B cell (primary cell): ENCODE measurements around the gene SLC16A12.

Source experiments
- CTCF ChIP-seq: fragments of 200-600 bp; IDR thresholded peaks from one replicate; pipeline ENCODE4 v1.8.0; 2022; ENCODE audit warnings: antibody characterized with exemption, mild to moderate bottlenecking
- EZH2 ChIP-seq: IDR thresholded peaks from 2 replicates; pipeline ENCODE4 v1.6.1; 2012; ENCODE audit warnings: borderline replicate concordance, low read depth, mild to moderate bottlenecking, moderate library complexity, low read length; ENCODE audit not compliant: insufficient read depth, poor library complexity, severe bottlenecking

- no peak for TF ChIP-seq CTCF
- no peak for TF ChIP-seq EZH2
These were observed 53.7 kb downstream of the SLC16A12 start for GRCh38 chr10:89481662-89482061.
